ENCODE results near the gene OSCP1.

The OSCP1 gene

DNA sequence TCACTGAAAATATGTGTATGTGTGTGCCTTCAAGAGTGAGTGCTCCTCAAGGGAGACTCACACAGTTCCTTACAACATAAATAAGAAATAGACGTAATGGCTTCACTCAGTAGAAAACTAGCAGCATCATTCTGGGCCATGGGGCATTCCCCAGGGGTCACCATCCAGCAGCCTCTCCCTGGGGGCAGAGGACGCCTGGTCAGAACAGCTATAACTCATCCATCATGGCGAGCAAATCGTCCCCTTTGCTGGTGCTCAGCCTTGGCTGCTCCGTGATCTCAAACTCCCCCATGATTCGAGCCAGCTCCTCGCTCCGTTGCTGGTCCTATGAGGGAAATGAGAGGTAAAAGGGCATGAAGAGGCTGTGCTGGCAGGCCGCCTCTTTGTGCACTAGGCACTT is 32.3 kb downstream of the OSCP1 start:
- H3K4me3 ChIP-seq (ENCODE audit: low read depth, low read length), result no peak overlapping the region
- no peak overlapping the region for H3K27ac ChIP-seq
- no peak for DNase-seq
- H3K36me3 ChIP-seq (replicated peaks), result no peaks in the 10 kb centered on the region
- in situ Hi-C loops (cut with HindIII; ENCODE audit: low pct_ligation_motif_present, low sequenced_read_pairs), result no loop called here
- H3K27me3 ChIP-seq (replicated peaks), result no peaks in the 10 kb centered on the region
- TF ChIP-seq, protein P1, sequence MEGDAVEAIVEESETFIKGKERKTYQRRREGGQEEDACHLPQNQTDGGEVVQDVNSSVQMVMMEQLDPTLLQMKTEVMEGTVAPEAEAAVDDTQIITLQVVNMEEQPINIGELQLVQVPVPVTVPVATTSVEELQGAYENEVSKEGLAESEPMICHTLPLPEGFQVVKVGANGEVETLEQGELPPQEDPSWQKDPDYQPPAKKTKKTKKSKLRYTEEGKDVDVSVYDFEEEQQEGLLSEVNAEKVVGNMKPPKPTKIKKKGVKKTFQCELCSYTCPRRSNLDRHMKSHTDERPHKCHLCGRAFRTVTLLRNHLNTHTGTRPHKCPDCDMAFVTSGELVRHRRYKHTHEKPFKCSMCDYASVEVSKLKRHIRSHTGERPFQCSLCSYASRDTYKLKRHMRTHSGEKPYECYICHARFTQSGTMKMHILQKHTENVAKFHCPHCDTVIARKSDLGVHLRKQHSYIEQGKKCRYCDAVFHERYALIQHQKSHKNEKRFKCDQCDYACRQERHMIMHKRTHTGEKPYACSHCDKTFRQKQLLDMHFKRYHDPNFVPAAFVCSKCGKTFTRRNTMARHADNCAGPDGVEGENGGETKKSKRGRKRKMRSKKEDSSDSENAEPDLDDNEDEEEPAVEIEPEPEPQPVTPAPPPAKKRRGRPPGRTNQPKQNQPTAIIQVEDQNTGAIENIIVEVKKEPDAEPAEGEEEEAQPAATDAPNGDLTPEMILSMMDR (IDR thresholded peaks at IDR 0.05; ENCODE audit: low read depth, low read length, missing control alignments), result no peak

DNA sequence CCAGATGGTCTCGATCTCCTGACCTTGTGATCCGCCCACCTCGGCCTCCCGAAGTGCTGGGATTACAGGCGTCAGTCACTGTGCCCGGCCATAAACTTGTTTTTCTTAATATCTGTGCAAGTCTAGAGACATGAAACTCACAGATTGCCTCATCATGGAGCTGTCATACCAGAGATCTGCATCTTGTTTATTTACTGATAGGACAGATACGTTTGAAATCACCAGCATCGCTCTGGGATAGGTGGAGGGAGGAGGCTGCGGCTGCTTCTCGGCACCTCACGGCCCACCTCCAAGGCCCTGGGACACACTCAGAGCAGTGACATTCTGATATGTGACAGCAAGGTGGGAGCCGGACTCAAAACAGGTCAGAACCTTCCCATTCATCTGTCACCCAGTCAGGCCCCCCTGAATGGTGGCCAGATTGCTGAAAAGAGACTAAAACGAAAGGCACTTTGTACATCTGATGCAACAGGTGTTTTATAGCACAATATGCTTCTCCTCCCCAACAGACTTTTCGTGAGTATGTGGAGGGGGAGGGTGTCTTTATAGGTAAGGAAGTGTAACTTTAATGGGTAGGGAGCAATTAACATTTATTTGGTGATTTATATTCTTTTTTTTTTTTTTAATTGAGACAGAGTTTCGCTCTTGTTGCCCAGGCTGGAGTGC is 34.5 kb downstream of the OSCP1 start:
- in situ Hi-C loops (cut with HindIII; ENCODE audit: low pct_ligation_motif_present, low sequenced_read_pairs), result no loop called here
- Histone ChIP-seq H3K4me3 (ENCODE audit: low read depth, low read length) (no peak overlapping the region), H3K27me3 (replicated peaks) (no peaks in the 10 kb centered on the region), H3K27ac (no peak overlapping the region), H3K36me3 (replicated peaks) (no peaks in the 10 kb centered on the region)
- no peak for DNase-seq
- TF ChIP-seq, protein P1 (IDR thresholded peaks at IDR 0.05; ENCODE audit: low read depth, low read length, missing control alignments), result no peak

DNA sequence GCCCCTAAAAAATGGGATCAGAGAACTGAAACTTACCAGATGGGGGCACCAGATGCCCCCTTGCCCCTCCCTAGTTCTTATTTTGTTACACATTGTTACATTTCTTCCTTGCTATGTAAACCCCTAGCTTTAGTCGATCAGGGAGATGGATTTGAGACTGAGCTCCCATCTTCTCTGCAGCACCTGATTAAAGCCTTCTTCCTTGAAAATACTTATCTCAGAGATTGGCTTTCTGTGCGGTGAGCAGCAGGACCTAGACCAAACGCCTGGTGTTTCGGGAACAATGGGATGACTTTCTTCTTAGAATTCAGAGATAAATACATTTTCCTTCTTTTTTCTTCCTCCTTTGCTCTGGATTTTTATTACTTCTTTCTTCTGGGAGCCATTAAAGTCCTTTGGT is 35.9 kb downstream of the OSCP1 start:
- no peak overlapping the region for H3K27ac ChIP-seq
- no peak overlapping the region for H3K4me3 ChIP-seq (ENCODE audit: low read depth, low read length)
- H3K27me3 ChIP-seq (replicated peaks), result no peaks in the 10 kb centered on the region
- no peaks in the 10 kb centered on the region for H3K36me3 ChIP-seq (replicated peaks)
- TF ChIP-seq, protein P1 (IDR thresholded peaks at IDR 0.05; ENCODE audit: low read depth, low read length, missing control alignments), result no peak
- DNase-seq, result no peak
- in situ Hi-C loops (cut with HindIII; ENCODE audit: low pct_ligation_motif_present, low sequenced_read_pairs), result no loop called here

DNA sequence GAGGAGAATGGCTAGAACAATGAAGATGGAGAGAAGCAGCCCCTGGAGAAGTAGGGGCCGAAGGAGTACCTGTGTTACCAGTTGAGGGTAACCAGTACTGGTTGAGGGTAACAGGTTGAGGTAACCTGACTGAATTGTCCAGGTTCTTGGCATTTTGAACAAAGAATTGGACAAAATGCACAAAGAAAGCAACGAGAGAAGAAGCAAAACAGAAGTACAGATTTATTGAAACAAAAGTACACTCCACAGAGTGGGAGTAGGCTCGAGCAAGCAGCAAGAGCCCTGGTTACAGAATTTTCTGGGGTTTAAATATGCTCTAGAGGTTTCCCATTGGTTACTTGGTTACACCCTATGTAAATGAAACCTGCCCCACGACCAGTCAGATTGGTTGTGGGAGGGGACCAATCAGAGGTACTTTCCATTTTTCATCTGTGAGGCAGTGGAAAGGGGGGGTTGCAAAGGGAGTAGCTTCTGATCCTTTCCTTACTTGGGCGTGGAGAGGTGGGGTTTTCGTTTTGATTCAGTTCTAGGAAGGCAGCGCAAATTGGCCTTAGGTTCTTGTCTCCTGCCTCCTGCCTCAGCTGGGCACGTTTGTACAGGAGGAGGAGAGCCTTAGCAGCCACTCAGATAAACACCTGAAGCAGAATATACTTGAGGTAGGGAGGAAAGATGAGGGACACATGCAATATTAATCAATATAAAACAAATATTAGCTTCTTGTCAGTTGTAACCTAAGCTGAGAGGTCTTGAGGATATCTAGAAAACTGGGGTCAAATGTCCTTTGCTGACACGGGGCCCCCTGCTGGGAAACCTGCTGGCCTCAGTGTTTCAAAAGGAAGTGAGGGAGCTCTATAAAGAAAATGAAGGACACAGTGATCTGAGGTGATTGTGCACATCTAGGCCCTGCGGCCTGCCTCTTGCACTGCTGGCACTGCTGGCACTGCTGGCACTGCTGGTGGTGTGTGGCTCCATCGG is 38.3 kb downstream of the OSCP1 start:
- TF ChIP-seq, protein P1 (IDR thresholded peaks at IDR 0.05; ENCODE audit: low read depth, low read length, missing control alignments), result no peak
- Histone ChIP-seq H3K27me3 (replicated peaks) (no peaks in the 10 kb centered on the region), H3K36me3 (replicated peaks) (no peaks in the 10 kb centered on the region), H3K4me3 (ENCODE audit: low read depth, low read length) (no peak overlapping the region), H3K27ac (no peak overlapping the region)
- DNase-seq, result peak; percentile 42
- in situ Hi-C loops (cut with HindIII; ENCODE audit: low pct_ligation_motif_present, low sequenced_read_pairs), result no loop called here

DNA sequence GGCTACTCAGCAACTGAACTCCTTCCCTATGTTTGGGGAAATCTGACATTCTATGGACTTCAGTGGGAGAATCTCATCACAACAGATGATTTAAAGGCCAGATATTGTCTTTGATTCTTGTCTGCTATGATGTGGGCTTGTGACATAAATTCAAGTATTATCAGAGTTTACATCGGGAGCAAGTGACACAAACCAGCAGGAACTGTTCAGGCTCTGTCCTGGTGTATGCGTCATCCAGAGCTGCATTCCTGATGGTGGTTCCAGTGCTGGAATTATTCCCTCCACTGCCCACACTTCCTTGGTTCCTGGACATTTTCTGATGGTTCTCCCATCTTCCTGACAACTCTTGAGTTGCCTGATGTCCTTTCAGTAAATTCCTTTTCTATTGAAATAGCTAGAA is 41.8 kb downstream of the OSCP1 start:
- H3K27me3 ChIP-seq (replicated peaks), result no peaks in the 10 kb centered on the region
- peak; percentile 15 for DNase-seq
- in situ Hi-C loops (cut with HindIII; ENCODE audit: low pct_ligation_motif_present, low sequenced_read_pairs), result no loop called here
- TF ChIP-seq, protein P1 (IDR thresholded peaks at IDR 0.05; ENCODE audit: low read depth, low read length, missing control alignments), result no peak
- H3K36me3 ChIP-seq (replicated peaks), result no peaks in the 10 kb centered on the region
- no peak overlapping the region for H3K27ac ChIP-seq
- no peak overlapping the region for H3K4me3 ChIP-seq (ENCODE audit: low read depth, low read length)

All from brain microvascular endothelial cell (primary cell).